HPDE6-E6E7 (cell line): ENCODE measurements around the gene CD300H.

Experiments used
- DNase-seq: peaks from one replicate; pipeline ENCODE4 v3.0.0; 2011; ENCODE audit warnings: missing footprints; ENCODE audit errors: extremely low spot score

The CD300H gene

GRCh38 chr17:74549343-74549742, 18.0 kb downstream of the CD300H start:
- no peak for DNase-seq

- no peak for DNase-seq
Measured at GRCh38 chr17:74547736-74548135, 19.6 kb downstream of the CD300H start.

- no peak for DNase-seq
Measured at GRCh38 chr17:74547264-74547663, 20.0 kb downstream of the CD300H start.

DNA sequence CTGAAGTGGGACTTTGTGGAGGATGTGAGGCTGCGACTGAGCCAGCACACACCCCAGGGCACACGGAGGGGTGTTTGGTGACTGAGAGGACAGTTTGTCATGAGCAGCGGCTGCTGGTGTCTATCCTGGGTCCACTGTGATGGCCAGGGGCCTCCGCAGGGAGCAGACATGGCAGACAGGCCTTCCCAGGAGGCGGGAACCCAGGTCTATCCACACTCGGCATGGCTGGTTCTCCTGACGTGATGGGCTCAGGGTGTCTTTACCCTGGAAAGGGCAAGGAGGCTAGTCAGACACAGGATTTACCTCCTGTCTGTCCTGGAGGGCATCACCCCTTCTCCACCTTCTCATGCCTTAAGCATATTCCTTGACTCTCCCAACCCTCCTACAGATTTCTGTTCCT, 20.7 kb downstream of the CD300H start:
- no peak for DNase-seq

DNA sequence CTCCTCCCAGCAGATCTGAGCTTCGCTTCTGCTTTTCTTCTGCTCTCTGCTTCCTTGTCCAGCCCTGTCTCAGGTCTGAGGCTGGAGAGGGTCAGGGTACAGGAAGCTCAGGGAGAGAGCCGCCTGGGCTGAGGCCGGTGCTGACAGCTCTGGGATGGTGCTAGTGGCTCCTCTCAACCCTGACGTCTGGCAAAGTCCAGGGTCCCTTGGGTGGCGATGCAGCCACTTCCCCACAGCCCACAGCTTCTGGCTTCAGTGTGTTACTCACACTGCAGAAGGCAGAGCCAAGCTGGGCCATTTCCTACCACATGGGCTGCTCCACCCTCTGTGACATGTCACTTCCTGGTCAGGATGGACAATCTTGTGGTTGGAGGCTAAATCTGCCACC, 21.5 kb downstream of the CD300H start, which contains the start of gene CD300C:
TSS of gene CD300C (minus strand) at position 273 of the 388 bp plus-strand sequence. CDS start 333 bp downstream, outside the sequence.
- no peak for DNase-seq

GRCh38 chr17:74544991-74545842, 22.1 kb downstream of the CD300H start:
- DNase-seq: no peak

DNA sequence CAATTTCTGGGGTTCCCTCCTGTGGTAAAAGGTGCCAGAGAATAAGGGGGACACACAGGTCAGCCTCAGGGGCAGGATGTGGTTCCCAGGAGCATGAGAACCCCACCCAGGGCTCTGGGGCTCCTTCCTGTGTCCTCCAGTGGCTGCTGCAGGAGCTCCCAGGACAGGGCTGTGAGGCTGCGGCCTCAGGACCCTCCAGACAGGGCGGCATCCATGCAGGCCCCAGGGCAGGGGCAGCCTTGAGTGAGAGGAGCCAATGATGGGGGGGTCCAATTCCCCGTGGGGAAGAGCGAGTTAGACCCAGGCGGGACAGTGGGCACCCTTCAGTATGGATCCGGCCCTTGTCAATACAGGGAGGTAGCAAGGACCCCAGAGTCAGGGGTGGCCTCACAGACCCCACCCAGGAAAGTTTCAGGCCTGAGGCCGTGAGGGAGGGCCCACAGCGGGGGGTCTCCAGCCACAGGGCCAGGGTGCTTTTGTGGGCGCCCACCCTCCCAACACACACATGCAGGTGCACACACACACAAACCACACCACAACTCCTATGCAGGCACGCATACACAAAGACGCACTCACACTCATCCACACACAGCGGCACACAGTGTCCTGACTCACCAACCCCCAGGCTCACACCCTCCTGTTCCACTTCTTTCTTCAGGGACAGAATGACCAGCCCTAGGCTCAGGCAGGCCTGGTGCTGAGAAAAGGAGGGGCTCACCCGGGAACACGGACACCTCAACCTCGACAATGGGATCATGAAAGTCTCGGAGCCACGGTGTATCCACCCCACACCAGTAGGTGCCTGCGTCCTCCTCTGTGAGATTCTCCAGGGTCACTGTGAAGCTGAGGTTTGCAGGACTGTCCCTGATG, 23.2 kb downstream of the CD300H start:
- DNase-seq: no peak

DNA sequence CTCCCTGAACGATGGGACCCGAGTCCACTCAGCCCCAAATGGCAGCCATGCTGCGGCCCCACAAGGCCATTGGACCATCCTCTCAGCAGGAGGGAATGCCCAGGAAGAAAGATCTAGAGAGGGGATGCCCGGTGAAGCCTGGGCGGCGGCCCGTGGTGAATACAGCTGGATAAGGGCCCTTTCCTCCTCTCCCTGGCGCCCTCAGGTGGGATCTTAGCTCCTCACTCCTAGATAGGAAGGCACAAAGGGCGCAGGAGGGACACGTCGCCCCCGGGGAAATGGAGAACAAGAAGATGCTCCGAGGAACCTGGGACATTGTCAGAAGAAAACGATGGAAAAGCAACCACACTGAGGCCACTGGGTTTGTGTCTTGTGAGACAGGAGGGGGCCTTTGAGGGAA, 23.9 kb downstream of the CD300H start:
- DNase-seq: no peak

GRCh38 chr17:74542727-74543383, 24.5 kb downstream of the CD300H start:
- DNase-seq: no peak

GRCh38 chr17:74542166-74542565, 25.1 kb downstream of the CD300H start:
- no peak for DNase-seq

- DNase-seq: no peak
Measured at GRCh38 chr17:74541176-74542111, 25.9 kb downstream of the CD300H start.

- no peak for DNase-seq
Measured at GRCh38 chr17:74539281-74539820, 28.0 kb downstream of the CD300H start.

DNA sequence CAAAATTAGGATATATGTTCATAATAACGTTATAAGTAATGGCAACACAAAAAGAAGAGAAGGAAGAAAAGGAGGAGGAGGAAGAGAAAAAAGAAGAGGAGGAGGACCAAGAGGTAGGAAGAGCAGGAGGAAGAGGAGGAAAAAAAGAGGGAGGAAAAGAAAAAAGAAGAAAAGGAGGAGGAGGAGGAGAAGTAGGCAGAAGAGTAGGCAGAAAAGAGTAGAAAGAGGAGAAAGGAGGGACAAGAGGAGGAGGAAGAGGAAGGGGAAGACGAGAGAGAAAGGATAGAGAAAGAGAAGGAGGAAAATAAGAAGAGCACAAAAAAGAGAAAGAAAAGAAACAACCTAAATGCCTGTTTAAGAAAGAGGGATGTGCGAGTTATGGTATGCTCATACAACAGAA, 30.4 kb downstream of the CD300H start:
- no peak for DNase-seq

- DNase-seq: no peak
Measured at GRCh38 chr17:74532115-74532514, 35.2 kb downstream of the CD300H start.

- DNase-seq: no peak
Measured at GRCh38 chr17:74531231-74531761, 36.0 kb downstream of the CD300H start, which contains the start of gene CD300LB. Gene CD300LB (minus strand): TSS chr17:74531475. CDS start chr17:74531350, 125 bp downstream.

- no peak for DNase-seq
Measured at GRCh38 chr17:74530831-74531150, 36.5 kb downstream of the CD300H start.

- no peak for DNase-seq
Measured at GRCh38 chr17:74529243-74529642, 38.1 kb downstream of the CD300H start.

DNA sequence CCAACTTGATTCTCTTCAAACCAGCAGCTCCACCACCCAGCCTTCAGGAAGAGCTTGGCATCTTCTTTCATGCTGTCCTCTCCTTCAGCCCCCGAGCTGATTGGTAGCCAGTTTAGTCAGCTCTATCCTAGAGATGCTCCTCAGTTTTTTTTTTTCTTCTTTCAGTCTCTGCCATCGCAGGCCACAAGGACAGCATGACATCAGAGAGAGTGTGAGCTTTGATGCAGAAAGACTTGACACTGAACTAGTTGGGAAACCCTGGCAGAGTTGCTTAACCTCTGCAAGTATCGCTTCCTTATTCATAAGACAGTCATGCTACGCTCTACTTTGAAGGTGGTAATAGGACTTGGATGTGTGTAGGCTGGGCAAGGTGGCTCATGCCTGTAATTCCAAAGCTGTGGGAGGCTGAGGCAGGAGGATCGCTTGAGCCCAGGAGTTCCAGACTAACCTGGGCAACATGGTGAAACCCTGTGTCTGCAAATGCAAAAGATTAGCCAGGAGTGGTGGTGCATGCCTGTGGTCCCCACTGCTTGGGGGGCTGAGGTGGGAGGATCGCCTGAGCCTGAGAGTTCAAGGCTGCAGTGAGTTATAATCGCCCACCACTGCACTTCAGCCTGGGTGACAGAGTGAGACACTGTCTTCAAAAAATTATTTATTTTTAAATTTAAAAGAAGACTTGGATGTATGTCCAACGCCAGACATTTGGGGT, 38.7 kb downstream of the CD300H start:
- DNase-seq: no peak

- no peak for DNase-seq
Measured at GRCh38 chr17:74527756-74528155, 39.6 kb downstream of the CD300H start.

GRCh38 chr17:74527081-74527480, 40.2 kb downstream of the CD300H start:
- no peak for DNase-seq
